GM21528 (cell line): ENCODE data around the gene GOLGA6D.
"Not testable (repeated sequence)": the region's sequence is repeated elsewhere in the genome, so short reads cannot be mapped to it uniquely, and the experiment has no call there.

Experiments
- ATAC-seq: cut with Tn5 transposase; IDR thresholded peaks from one replicate; pipeline ENCODE4 v1.9.1; 2021; ENCODE audit warnings: mild to moderate bottlenecking, moderate library complexity; ENCODE audit not compliant: unreplicated experiment, low FRiP score

Gene GOLGA6D

GRCh38 chr15:75282572-75282971 lies at the start of gene GOLGA6D:
GOLGA6D (plus strand) TSS chr15:75282835; CDS start chr15:75282876, 41 bp downstream.
- ATAC-seq, result not testable (repeated sequence)

GRCh38 chr15:75233504-75234190 lies 49.0 kb upstream of the GOLGA6D start:
- ATAC-seq, result no peak

DNA sequence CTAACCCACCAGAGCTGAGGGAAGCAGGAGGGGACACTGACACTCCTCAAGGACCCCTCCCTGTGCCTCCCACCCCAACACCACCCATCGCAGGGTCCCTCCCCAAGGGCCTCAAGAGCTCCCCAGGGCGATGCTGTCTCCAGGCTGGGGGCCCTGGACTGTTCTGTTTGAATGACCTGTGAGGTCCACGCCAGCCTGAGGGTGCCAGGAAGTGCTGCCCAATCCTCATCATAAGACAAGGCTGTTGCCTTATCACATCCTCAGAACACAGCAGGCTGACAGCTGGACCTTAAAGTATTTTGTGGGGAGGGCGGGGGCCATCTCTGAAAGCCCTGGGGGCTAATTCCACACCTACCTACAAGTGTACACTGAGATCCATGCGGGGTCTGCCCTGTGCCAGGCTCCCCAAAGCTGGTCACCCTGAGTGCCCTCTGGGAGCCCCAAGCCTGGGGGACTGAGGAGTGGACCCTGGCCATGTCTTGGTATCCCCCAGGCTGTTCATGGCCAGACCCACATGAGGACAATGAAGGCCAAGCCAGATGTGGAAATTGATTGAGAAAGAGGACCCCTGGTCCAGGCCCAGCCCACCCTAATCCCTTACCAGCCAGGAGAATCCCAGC lies 48.3 kb upstream of the GOLGA6D start:
- no peak for ATAC-seq

DNA sequence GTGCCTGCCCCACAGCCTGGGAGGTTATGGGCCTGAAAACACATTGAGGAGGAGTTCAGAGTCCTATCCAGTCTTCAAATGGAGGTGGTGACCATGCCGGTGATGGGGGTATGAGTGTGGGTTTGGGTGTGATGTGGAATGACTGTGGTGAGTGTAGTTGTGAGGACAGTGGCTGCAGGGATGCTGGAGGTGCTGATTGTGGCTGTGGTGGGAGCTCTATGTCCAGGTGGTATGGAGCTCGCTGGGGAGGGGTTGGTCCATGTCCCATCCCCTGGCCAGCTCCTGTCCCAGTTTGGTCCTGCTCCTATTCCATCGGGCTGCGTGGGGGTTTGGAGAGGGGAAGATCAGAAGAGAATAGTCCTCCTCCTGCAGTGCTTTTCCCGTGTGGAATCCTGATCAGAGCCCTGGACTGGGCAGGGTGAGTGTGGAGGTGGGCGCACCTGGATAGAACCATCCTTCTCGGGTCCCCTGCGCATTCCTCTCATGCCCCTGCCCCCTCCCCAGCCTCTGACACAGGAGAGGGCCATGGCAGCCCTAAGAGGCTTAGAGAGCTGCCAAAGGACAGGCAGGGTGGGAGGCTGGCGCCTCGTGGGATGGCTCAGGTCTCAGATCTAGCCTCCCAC lies 47.5 kb upstream of the GOLGA6D start:
- ATAC-seq, result no peak

GRCh38 chr15:75235760-75236729 lies 46.6 kb upstream of the GOLGA6D start:
- no peak for ATAC-seq

DNA sequence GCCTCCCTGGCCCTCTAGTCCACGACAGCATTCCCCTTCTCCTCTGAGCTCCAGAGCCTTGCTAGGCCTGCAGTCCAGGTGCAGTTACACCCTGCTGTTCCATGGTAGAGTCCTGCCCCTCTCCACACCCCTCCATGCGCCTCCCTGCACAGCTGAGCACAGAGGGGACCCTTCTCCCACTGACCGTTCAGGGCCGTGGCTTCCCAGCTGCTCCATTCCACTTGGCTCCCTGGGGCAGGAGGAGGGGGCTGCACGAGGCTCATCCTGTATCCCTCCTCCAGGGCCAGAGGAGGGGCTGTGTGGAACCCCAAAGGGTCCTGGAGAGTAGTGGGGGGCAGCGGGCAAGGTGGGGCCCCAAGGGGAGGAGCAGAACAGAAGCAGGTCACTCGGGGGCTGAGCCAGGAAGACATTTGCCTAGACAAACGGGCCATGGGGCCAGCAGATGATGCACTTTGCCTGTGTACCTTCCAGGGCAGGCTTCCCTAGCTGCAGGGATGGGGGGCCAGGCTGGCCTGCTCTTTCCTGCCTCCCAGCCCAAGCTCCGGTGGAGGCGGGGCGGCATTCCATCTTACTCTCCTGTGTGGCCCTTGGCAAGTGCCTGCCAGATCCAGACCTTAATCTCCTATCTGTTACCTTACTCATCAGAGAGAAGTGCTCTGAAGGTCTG lies 45.2 kb upstream of the GOLGA6D start:
- no peak for ATAC-seq

DNA sequence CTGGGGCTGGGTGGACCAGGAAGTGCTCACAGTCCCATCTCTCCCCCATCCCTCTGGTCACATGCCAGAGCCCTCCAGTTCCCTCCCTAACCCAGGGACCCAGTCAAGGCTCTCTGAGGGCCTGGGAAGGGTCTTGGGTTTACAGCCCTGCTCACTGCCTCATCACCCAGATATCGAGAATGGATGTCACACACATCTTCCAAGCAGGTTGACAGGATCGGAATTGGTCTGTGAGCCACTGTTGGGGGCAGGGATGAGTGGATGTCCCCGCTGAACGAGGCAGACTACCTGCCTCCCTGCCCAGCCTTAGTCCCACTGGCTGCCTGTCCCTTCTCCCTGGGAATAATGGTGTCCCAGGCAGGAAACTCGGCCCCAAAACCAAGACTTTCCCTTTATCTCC lies 44.5 kb upstream of the GOLGA6D start:
- ATAC-seq, result no peak

- not testable (repeated sequence) for ATAC-seq
Measured at GRCh38 chr15:75245741-75246140, 36.9 kb upstream of the GOLGA6D start.

DNA sequence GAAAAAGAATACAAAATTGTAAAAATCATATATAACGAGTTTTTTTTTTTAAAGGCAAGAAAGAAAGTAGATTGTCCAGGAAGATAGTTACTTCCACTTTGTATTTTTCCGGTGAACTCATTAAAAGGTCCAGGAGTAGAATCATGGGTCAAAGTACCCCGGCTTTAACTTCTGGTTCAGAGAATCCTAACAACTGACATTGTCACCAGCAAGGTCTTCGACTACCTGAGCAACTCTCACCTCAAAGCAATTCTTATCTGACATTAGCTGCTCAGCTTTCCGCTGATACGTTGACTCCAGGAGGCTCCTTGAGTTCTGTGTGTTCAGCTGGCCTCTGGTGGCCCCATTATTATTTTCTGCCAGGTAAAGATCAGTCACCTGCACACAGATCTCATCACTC lies 33.6 kb upstream of the GOLGA6D start:
- not testable (repeated sequence) for ATAC-seq

GRCh38 chr15:75249726-75250125 lies 32.9 kb upstream of the GOLGA6D start:
- ATAC-seq, result no peak

DNA sequence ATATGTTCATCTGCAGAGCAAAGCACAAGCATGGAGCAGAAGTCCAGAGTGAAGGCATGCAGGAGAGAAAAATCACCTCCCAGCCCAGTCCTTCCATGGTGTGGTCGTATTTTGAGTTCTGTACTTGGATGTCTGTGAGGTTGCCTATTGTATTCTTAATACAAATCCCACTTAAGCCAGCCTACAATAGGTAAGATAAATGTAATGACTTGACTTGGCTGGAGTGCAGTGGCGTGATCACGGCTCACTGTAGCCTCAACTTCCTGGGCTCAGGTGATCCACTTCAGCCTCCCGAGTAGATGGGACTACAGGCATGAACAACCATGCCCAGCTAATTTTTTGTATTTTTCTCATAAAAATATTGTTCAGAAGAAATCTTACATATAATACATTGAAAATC lies 31.3 kb upstream of the GOLGA6D start:
- ATAC-seq, result not testable (repeated sequence)

DNA sequence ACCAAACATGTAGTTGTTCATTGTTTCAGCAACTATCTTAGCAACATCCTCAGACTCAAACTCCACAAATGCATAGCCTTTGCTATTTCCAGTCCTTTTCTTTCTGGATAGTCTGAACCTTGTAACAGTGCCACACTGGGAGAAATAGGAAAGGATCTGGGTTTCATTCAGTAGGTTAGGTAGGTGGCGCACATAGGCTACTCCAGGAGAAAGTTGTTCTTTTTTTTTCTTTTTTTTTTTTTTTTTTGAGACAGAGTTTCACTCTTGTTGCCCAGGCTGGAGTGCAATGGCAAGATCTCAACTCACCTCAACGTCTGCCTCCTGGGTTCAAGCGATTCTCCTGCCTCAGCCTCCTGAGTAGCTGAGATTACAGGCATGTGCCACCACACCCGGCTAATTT lies 30.4 kb upstream of the GOLGA6D start:
- ATAC-seq, result not testable (repeated sequence)

DNA sequence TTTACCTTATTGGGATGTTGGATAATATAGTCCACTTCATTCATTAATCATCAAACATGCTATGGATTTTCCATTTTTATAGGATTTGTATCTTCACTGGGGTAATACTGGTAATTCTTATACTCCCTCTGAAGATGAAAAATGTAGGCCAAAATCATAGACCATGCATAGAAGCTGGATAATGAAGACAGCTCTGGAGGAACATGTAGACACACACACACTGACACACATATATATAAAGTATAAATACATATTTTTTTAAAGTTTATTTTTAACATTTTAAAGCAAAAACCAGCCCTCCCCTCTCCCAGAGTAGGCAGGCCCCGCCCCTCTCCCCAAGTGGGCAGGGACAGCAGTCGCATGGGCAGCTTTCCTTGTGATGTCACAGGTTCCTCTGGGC lies 24.6 kb upstream of the GOLGA6D start, which contains the start of gene GOLGA6C:
GOLGA6C (plus strand) TSS at position 301 of the 400 bp plus-strand sequence. CDS start 265 bp downstream, outside the sequence.
- ATAC-seq, result not testable (repeated sequence)

DNA sequence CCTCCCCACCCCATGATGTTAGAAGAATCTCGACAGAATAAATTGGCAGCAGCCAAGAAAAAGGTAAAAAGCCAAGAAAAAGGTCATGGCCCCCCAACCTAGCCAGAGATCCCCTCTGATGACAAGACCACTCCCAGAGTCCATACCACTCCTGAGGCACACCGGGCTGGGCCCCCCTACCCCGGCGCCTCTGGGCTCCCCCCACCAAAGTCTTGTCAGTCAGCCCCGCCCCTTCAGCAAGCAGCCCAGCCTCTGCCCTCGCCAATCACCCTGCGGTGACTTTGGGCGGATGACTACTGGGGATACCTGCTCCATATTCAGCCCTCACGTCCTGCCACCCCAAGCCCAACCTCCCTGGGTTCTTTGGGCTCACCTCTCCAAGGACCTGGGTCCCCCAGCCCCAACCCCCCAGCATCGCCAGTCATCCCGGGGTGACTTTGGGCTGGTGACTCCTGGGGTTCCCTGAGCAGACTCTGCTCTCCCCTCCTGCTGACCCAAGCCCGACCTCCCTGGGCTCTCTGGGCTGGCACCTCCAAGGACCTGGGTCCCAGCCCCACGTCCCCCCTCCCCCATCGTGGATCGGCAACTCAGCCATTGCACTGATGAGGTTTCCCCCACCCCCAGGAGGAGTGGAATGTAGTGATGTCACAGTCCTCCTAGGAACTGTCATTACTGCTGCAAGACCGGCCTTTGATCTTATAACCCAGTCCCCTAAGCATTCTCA lies 23.9 kb upstream of the GOLGA6D start:
- not testable (repeated sequence) for ATAC-seq

DNA sequence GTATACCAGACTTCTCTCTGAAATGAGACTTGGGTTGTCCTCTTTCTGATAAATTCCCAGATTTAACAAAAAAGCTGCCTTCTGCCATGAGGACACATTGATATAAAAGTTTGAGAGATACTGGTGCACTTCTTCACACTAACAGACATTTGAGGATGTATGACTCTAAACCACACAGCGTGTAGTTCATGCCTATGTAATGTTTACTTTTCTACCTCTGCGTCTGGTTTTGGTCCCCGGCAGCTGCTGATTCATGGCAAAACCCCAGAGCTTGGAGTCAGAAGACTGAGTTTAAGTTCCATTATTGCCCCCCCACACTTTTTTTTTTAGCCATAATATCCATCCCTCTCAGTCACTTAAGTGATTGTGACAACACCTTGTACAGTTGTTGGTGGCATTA lies 22.8 kb upstream of the GOLGA6D start:
- not testable (repeated sequence) for ATAC-seq

DNA sequence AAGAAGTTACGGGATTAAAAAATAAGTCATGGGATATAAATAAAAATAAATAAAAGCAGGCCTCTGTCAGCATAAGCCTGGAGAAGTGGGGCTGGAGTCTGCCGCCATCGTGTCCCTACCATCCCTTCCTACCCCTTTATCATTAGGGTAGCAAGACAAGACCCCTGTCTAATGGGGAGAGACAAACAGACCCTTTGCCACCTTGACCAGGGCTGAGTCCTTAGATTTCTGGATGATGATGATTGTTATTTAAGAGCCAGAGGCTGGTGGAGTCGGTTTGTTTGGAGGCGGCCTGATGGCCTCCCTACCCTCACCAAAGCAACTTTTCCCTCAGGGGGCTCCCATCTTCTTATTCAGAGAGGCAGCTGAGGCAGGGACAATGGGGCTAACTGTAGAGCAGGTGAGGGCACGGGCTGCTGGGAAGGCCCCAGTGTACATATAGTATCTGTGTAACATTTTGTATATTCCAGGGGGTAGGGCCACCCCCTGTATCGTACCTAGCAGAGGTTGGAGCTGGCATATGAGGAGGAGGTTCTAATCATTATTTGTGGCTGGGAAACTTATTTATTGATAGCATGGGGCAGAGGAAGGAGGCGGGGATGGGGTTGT lies 8.8 kb upstream of the GOLGA6D start:
- ATAC-seq, result not testable (repeated sequence)

GRCh38 chr15:75274509-75275107 lies 8.0 kb upstream of the GOLGA6D start:
- ATAC-seq, result not testable (repeated sequence)

GRCh38 chr15:75275617-75276016 lies 7.0 kb upstream of the GOLGA6D start:
- ATAC-seq, result not testable (repeated sequence)
